Muscle layer of colon (tissue), 2 donors: ENCODE data around the gene CDHR2.

Experiments used
- H3K27ac ChIP-seq: one replicate; pipeline ENCODE4 v1.7.0; 2013; ENCODE audit warnings: low read depth, mild to moderate bottlenecking, low read length, moderate library complexity
- H3K27me3 ChIP-seq, 2 donors: one replicate each; pipeline ENCODE4 v1.7.0; 2013; ENCODE audit warnings: low read length in 2 of 2, mild to moderate bottlenecking in 2 of 2; ENCODE audit not compliant: insufficient read depth in 2 of 2, control insufficient read depth in 1 of 2
- H3K36me3 ChIP-seq: one replicate; pipeline ENCODE4 v1.7.0; 2013; ENCODE audit warnings: mild to moderate bottlenecking, low read length; ENCODE audit not compliant: insufficient read depth
- H3K4me1 ChIP-seq: one replicate; pipeline ENCODE4 v1.7.0; 2013; ENCODE audit warnings: mild to moderate bottlenecking, low read length; ENCODE audit not compliant: insufficient read depth
- H3K4me3 ChIP-seq, 2 donors: one replicate each; pipeline ENCODE4 v1.7.0; 2013; ENCODE audit warnings: low read length in 2 of 2, low read depth in 1 of 2, mild to moderate bottlenecking in 1 of 2, moderate library complexity in 1 of 2
- H3K9ac ChIP-seq: one replicate; pipeline ENCODE4 v1.7.0; 2013; ENCODE audit warnings: low read length
- H3K9me3 ChIP-seq: one replicate; pipeline ENCODE4 v1.7.0; 2013; ENCODE audit warnings: mild to moderate bottlenecking, low read length
- donor health status: abdominal sarcoma.
- donor health status: Adenocarcinoma of cecum.

Gene CDHR2

GRCh38 chr5:176548967-176549444 lies at the start of gene CDHR2:
Gene CDHR2, plus strand, starts transcription at chr5:176549342. Its CDS starts 16,011 bp downstream, at chr5:176565353.
- no peak within 1 kb of the TSS for H3K9ac ChIP-seq
- H3K4me1 ChIP-seq, result peaks cover 16% of the 10 kb centered on the region
- no peak within 1 kb of the TSS for H3K4me3 ChIP-seq
- H3K27me3 ChIP-seq, result peaks cover 4 to 12% of the 10 kb centered on the region in 2 donors
- H3K36me3 ChIP-seq, result no peaks in the 10 kb centered on the region
- no peak within 1 kb of the TSS for H3K27ac ChIP-seq
- H3K9me3 ChIP-seq, result no peaks in the 10 kb centered on the region

GRCh38 chr5:176500511-176500910 lies 48.6 kb upstream of the CDHR2 start:
- Histone ChIP-seq H3K4me1 (no peaks in the 10 kb centered on the region), H3K36me3 (peaks cover 78% of the 10 kb centered on the region), H3K9me3 (no peaks in the 10 kb centered on the region), H3K27ac (no peak overlapping the region), H3K4me3 (no peak overlapping the region), H3K9ac (no peak overlapping the region), H3K27me3 (no peaks in the 10 kb centered on the region)

GRCh38 chr5:176501333-176501732 lies 47.8 kb upstream of the CDHR2 start:
- Histone ChIP-seq H3K27me3 (no peaks in the 10 kb centered on the region), H3K27ac (no peak overlapping the region), H3K4me1 (no peaks in the 10 kb centered on the region), H3K4me3 (no peak overlapping the region), H3K9me3 (no peaks in the 10 kb centered on the region), H3K9ac (no peak overlapping the region), H3K36me3 (peaks cover 72% of the 10 kb centered on the region)

GRCh38 chr5:176503496-176503895 lies 45.6 kb upstream of the CDHR2 start:
- no peak overlapping the region for H3K4me3 ChIP-seq
- no peaks in the 10 kb centered on the region for H3K4me1 ChIP-seq
- H3K36me3 ChIP-seq, result peaks cover 76% of the 10 kb centered on the region
- H3K9me3 ChIP-seq, result no peaks in the 10 kb centered on the region
- H3K27ac ChIP-seq, result no peak overlapping the region
- H3K27me3 ChIP-seq, result no peaks in the 10 kb centered on the region
- H3K9ac ChIP-seq, result no peak overlapping the region

- peaks cover 50% of the 10 kb centered on the region for H3K36me3 ChIP-seq
- no peaks in the 10 kb centered on the region for H3K9me3 ChIP-seq
- no peak overlapping the region for H3K27ac ChIP-seq
- no peaks in the 10 kb centered on the region for H3K4me1 ChIP-seq
- no peak overlapping the region for H3K9ac ChIP-seq
- H3K27me3 ChIP-seq, result no peaks in the 10 kb centered on the region
- H3K4me3 ChIP-seq, result no peak overlapping the region
Observed at GRCh38 chr5:176507911-176508310, 41.2 kb upstream of the CDHR2 start.

- H3K4me3 ChIP-seq, result no peak overlapping the region
- H3K9ac ChIP-seq, result no peak overlapping the region
- H3K27ac ChIP-seq, result no peak overlapping the region
- no peaks in the 10 kb centered on the region for H3K27me3 ChIP-seq
- H3K9me3 ChIP-seq, result no peaks in the 10 kb centered on the region
- peaks cover 44% of the 10 kb centered on the region for H3K36me3 ChIP-seq
- H3K4me1 ChIP-seq, result no peaks in the 10 kb centered on the region
Observed at GRCh38 chr5:176508603-176509002, 40.5 kb upstream of the CDHR2 start.

GRCh38 chr5:176513788-176514187 lies 35.4 kb upstream of the CDHR2 start:
- H3K27me3 ChIP-seq, result no peaks in the 10 kb centered on the region
- no peaks in the 10 kb centered on the region for H3K4me1 ChIP-seq
- no peak overlapping the region for H3K4me3 ChIP-seq
- H3K36me3 ChIP-seq, result peaks cover 7% of the 10 kb centered on the region
- no peaks in the 10 kb centered on the region for H3K9me3 ChIP-seq
- H3K27ac ChIP-seq, result no peak overlapping the region
- H3K9ac ChIP-seq, result no peak overlapping the region

GRCh38 chr5:176514244-176514950 lies 34.7 kb upstream of the CDHR2 start:
- H3K9me3 ChIP-seq, result no peaks in the 10 kb centered on the region
- H3K27ac ChIP-seq, result no peak overlapping the region
- no peaks in the 10 kb centered on the region for H3K4me1 ChIP-seq
- no peak overlapping the region for H3K9ac ChIP-seq
- H3K27me3 ChIP-seq, result no peaks in the 10 kb centered on the region
- H3K36me3 ChIP-seq, result peaks cover under 1% of the 10 kb centered on the region
- H3K4me3 ChIP-seq, result no peak overlapping the region

- Histone ChIP-seq H3K9ac (no peak overlapping the region), H3K9me3 (no peaks in the 10 kb centered on the region), H3K36me3 (no peaks in the 10 kb centered on the region), H3K27ac (no peak overlapping the region), H3K27me3 (no peaks in the 10 kb centered on the region), H3K4me3 (no peak overlapping the region), H3K4me1 (no peaks in the 10 kb centered on the region)
Observed at GRCh38 chr5:176515396-176515795, 33.7 kb upstream of the CDHR2 start.

GRCh38 chr5:176517053-176517661 lies 32.0 kb upstream of the CDHR2 start:
- Histone ChIP-seq H3K27me3 (no peaks in the 10 kb centered on the region), H3K36me3 (no peaks in the 10 kb centered on the region), H3K4me3 (no peak overlapping the region), H3K9me3 (no peaks in the 10 kb centered on the region), H3K27ac (no peak overlapping the region), H3K9ac (no peak overlapping the region), H3K4me1 (no peaks in the 10 kb centered on the region)

GRCh38 chr5:176519810-176520720 lies 29.1 kb upstream of the CDHR2 start:
- Histone ChIP-seq H3K9me3 (no peaks in the 10 kb centered on the region), H3K4me1 (no peaks in the 10 kb centered on the region), H3K27me3 (no peaks in the 10 kb centered on the region), H3K4me3 (no peak overlapping the region), H3K36me3 (no peaks in the 10 kb centered on the region), H3K27ac (no peak overlapping the region), H3K9ac (no peak overlapping the region)
